NCI-H2029 treated with DMSO at 0.1 percent for 48 hours (cell line): ENCODE results near the gene ACSS1.
A peak's percentile ranks its signal among the peaks of the same experiment; 100 is the strongest.

Experiments used
- DNase-seq: peaks from one replicate; lab custom pipeline; 2025; lab: John Stamatoyannopoulos, UW

ACSS1 gene

DNA sequence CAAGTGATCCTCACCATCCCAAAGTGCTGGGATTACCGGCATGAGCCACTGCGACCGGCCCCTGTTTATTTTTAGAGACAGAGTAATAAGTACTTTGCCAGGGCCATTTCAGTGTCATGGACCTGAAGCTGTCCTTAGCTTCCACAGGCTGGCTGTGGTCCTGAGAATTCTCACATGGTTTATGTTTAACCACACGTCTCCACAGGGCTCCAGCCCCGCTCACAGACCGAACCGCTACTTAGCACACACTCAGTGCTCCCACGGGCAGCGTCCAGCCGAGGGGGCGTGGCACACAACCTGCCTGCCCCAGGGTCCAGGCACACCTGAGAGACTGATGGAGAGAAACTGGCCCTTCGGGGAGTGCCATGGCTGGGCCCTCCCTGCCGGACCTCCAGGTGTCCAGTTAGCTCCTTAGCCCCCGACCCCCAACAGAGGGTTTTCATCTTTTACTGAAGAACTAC is 11.7 kb downstream of the ACSS1 start:
- no peak for DNase-seq

DNA sequence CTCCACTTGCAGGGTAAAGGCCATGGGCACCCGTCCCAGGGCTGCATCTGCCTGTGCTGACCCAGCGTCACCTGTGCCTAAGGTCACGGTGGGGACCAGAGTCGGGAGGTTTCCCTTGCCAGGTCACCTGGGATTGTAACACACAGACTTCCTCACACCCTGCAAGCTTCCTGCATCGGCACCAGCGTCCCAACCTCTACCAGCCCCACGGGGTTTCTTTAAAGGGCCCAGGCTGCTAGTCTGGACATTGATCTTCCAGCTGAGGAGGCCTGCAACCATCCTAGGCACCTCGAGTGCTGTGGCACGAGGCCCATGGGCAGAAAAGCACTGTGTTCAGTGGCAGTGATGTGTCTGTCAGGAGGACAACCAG is 12.6 kb downstream of the ACSS1 start:
- DNase-seq: no peak

DNA sequence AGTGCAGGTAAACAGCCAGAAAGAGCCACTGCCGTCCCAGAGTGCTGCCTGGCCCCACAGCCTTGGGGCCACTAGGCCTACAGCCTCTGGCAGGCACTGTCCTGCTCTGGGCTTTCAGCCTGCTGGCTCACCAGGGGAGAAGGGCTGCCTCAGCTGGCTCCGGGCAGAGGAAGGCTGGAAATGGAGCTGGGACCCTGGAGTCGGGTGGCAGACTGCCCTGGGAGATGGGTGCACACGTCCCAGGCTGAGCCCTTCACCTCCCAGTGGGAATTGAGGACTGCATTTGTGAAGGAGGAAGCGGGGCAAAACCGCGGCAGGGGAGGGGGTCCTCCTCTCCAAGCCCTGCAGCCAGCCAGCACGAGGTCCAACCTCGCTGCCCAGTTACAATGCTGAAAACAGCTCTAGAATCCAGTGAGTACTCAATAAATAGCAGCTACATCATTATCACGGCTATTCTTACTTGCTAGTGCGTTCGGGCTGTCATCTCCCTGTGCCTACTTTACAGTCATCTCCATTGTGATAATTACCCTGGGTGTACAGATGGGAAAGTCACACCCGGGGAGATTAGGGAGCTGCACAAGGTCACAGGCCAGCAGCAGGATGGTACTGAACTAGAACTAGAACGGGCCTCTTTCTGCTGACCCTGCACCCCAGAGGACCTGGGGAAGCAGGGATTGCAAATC is 13.1 kb downstream of the ACSS1 start:
- no peak for DNase-seq

DNA sequence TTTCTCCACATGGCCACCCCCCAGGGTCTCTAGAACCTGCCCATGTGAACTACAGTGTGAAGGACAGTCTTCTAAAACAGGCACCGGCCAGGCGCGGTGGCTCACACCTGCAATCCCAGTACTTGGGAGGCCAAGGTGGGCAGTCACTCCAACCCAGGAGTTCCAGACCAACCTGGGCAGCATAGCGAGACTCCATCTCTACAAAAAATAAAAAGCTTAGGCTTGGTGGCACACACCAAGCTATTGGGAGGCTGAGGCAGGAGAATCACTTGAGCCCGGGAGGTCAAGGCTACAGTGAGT is 13.7 kb downstream of the ACSS1 start:
- DNase-seq: no peak

DNA sequence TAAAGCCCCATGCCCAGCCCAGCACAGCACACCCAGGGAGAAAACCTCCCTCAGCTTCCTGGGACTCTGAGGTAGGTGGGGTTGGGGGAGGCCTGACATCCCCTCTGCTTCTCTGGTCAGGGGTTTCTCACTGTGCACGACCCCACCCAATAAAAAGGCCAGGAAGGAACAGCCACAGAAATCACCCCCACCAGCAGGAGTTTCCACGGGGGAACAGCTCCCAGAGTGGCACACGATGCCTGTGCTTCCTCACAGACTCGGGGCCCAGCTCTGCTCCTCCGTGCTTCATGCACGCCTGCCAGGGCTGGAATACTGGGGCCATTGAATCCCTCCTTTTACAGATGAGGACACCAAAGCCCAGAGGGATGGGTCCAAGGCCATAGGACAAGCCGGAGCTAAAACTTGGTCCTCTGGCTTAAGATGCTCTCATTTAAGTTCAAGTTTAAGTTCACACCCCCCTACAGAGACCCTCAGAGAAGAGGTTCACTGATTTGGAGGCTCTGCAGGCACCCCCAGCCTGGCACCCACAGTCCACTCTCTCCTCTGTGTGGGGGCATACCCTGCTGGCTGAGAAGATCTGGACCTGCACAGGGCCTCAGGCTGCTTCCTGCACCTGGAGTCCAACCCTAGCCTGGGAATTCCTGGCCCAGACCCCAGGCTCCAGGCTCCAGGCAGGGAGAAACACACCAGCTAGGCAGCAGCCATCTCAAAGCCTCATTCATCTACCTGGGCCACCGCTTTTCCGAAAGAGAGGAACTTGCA is 14.3 kb downstream of the ACSS1 start:
- DNase-seq: no peak

DNA sequence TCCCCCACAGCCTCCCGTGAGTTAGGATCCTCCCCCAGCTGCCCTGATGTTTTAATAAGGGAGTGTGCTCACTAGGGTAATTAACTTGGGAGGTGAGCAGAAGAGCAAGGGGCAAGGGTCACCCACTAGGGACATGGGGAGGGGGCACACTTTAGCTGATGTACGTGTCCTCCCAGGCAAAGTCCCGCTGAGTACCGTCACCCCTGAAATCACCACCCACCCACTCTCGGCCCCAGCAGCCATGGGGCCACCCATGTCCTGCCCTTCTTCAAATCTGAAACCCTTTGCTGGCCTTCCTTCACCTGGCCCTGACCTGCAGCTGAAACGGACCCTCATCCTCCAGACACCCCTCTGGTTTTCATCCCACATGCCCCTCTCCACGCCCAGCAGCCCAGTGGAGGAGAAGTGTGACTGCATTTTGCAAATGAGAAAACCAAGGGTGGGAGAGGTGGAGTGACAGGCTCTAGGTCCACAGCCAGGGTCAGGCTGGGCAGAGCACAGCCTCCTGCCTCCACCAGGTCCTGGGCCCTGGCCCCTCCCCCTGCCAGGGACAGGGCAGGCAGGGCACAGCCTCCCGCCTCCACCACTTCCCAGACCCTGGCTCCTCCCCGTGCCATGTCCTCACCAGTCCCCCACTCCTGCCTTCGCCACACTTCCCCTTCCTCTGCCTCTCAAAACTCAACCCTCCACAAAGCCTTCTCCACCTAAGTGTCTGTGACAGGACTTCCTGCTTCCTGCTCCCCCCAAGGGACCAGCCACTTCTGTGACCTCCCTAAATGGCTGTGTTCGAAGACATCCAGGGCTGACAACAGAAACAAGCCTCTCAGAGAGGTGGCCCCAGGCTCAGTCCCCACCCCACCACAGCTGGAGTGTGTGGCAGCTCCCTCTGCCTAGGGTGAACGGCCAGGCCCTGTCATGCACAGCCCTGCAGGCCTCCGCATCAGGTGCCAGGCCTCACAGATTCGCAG is 15.1 kb downstream of the ACSS1 start:
- no peak for DNase-seq

DNA sequence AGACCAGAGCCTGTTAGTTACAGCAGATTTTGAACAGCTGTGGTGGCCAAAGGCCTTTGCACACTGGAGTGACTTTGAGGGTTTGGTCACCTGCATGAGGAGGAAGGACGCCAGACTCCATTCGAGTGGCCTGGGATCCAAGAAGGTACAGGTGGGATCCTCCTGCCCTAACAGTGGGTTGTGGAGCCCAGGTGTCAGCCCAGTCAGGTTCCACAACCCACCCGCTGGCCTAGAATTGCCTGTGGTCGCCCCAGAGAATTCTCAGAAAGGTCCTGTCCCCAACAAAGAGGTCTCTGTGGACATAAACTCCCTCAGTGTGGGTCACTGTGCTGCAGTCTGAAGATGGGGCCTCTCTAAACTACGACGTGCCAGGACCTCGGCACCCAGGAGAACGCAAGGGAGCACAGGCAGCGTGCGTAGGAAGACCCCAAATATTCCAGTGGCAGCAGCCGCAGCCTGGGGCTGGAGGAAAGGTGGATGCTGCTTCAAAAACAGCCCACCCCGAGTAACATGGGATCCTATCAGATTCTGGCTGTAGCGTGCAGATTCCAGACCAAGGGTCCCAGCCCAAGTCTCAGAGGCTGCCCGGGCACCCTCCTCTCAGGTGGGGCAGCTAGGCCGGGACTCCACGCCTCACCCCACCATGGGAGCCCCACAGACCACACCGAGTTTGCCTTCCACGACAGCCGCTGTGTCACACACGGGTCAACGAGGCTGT is 16.0 kb downstream of the ACSS1 start:
- DNase-seq: no peak

DNA sequence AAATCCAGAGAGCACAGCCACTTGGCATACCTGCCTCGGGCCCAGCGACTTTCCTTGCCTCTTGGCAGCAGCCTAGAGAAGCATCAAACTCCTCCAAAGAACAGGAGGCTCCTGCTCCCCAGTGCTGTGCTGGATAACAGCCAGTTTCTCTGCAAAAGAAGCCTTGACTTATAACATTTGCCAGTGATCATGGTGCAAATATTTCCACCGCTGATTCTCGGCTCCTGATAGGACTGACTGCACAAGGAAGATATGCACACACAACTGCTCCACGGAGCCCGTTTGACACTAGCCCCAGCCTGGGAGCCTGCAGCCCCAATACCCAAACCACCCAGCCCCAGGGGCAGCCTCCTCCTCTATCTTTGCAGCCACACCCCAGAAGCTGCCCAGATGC is 17.5 kb downstream of the ACSS1 start:
- DNase-seq: no peak

DNA sequence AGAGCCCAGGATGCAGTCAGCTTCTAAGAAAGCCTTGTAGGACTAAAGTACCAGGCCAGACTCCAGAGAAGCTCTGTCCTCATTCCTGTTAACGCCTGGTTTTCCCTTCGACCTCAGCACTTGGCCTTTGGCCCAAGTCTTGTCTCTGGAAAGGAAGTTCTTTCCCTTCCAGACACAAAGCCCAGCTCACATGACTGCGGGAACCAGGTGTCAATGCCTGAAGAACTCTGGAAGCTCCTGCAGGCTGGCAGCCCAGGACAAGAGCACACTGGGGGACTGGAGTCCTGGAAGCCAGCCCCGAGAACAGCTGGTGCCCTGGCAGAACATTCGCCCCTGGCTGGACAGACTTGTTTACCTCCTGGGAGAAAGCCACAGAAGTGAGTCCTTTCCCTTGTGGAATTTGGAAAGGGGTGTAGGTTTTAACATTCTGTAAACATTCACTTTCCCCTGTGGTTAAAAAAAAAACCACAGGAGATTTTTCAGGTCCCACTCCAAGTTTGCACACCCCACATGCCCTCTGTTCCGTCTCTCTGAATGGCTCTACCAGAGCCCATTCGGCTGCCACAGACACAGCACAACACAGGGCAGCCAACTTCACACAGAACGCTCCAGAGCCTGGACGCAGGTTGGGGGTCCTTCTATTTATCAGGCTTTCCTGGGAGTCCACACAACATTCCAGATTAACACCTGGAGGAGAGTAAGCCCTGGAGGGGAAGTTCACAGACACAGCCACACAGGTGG is 18.1 kb downstream of the ACSS1 start:
- peak; percentile 73 for DNase-seq

DNA sequence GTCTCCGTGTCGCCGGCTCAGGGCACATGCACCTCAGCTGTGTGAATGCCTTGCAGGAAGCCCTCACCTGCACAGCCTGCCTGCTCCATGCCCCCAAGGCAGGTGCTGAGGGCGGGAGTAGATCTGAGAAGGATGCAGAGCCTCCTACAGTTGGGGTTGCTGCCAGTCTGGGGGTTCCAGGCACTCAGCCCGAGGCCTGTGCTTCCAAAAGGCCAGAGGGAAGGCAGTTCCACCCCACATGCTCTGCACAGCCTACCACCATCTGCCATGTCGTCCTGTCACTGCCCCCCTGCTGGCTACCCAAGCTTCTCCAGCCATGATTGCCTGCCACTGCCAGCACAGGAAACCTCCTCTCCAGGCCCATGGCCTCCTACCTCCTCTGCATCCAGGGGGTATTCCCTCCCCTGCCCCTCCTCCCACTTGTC is 19.3 kb downstream of the ACSS1 start:
- DNase-seq: no peak

DNA sequence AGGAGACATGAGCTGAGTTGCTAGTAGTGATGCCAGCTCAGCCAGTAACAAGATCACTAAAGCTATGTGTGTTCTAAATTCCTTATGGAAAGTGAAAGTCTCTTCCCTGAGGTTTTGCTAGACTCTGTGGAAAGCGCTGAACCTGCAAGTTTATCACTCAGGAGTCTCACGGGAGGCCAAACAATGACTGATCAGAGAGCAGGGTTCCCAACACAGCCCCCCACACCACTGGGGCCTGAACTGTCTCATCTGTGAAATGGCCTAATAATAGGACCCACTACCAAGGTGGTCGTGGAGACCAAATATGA is 19.9 kb downstream of the ACSS1 start:
- DNase-seq: no peak

DNA sequence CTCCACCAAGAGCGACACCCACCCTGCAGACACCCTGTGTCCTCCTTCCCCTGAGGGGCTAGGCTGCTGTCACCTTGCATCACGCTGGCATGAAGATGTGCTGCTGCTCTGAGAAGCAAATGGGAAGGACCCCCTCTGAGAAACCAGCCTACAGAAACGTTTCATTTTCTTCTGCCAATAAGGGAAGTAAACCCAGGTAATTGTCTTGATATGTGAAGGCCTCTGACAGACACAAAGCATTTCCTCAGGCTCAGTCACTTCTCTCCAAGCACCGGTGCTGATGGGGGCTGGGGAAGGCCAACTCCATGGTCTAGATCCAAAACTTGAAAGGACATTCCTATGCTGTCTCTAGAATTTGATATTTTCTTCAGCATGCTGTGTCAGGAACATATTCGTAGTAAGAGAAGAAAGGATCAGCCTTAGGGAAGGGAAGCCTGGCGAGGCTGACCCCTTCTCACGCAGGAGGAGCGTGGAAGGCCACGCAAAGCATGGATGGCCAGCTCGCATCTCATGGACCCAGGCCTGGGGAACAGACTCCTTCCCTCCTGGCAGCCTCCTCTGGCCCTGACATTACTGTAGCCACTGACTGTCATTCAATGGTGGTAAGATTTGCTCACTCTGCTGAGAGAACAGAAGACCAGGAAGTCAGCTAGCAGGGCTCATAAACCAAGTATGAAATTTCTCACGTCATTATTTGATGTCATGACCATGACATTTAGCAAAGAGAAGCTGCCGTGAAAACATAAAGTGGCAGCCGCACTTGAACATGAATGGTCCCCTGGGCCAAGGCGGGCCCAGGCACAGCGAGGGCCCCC is 20.4 kb downstream of the ACSS1 start:
- no peak for DNase-seq

DNA sequence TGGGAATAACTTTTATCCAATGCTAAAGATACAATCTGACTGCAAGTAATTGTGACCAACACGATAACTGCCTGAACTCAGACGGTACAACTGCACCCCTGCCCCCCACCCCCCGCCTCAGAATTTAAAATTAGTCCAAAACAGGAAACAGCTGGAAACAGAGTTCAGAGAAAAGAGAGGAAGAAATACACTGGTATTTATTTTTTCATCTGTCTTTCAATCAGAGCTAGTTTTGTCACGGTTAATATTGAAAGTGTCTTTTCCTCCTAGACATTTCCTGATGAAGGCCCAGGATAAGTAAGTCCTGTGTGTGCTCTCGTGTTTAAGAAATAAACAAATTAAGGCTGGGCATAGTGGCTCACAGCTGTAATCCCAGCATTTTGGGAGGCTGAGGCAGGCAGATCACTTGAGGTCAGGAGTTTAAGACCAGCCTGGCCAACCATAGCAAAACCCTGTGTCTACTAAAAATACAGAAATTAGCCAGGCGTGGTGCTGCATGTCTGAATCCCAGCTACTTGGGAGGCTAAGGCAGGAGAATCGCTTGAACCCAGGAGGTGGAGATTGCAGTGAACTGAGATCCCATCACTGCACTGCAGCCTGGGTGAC is 21.5 kb downstream of the ACSS1 start:
- no peak for DNase-seq

DNA sequence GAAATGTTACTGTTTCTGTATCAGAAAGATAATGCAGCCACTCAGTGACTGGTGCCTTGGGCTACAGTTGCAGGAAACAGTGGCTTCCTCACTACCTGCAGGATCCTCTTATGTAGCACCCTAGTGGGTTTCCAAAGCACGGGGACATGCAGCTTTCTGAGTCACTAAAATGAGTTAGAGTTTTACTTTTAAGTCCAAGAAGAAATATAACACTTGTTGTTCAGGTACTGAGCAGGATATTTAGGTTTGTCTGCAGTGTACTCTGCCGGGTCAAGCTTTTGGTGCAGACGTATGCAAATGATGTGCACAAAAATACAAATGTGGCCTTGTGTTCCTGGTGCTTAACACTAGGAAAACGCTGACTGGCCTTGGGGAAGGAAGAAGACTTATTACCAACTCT is 22.0 kb downstream of the ACSS1 start:
- DNase-seq: no peak

DNA sequence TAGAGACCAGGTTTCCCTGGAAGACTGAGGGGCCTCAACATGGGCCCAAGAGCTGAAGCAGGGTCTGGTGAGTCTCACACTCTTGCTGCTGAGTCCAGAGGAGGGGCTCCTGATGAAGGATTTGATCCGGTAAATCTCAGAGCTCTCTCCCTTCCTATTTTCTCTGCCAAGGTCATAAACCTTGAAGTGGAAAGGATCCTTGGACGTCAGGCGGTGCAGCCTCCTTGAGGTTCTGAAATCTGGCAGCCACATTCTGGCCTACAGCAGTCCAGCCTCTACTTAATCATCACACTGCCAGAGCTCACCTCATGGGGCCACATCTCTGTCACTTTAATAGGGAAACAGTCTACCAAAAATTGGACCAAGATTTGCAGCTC is 24.0 kb downstream of the ACSS1 start:
- DNase-seq: no peak

DNA sequence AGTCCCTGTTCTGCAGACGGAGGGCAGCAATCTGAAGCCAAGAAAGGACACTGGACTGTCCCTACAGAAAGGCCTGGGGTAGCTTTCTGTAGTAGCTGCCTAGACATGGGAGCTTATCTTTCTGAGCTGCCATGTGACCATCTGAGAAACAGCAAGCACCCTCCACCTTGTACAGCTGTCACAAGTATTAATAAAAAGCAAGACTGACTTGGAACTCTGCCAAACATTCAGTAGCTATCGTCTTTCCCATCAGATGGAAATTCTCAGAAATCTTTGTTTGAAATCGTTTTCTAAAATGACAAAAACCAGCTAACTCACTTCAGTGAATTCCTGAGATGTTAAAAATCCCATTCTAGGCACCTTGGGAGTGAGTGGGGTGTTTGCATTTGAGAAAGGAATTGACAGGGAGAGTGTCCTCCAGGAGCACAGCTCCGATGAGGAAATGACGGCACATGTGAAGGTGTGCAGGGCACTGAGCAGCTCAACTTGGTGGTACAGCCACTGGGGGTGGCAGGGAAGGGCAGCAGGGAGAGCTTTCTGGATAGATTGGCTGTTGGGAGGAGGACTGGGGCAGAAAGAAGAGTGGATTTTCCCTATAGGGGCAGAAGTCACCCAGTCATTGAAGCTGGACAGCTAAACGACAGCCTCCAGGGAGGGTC is 24.5 kb downstream of the ACSS1 start:
- DNase-seq: no peak

DNA sequence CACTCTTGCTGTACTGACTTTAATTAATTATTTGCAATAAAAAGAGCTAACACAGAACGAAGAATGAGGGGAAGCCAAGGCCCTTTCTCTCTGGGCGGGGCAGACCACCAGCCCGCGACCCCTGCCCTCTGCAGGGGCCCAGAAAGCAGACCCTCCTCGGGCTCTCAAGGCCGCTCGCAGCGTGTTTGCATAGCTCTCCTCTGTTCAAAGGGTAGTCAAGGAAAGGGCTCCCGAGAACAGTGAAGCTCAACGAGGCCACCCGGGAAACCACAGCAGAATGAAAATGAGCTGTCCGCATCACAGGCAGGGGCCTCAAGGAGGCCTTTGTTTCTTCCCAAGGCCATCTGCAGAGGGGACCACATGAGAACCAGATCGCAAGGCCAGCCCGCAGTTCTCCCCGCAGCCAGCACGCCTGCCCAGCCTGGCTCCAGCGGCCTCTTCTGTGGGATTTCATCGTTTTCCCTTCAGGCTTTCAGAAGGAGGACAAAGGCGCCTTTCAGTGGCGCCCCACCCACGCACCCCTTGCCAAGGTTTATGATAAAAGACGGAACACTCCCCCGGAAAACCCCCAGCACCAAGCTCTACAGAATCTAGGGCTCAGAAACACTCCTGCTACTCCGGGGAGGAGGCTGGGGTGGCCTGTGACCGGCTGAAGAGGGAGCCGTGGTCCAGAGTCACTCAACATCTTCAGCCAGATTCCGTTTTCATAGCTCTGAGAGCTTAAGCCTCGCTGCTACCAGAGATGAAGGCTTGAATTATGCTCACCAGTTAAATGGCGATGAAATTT is 25.3 kb downstream of the ACSS1 start:
- no peak for DNase-seq

DNA sequence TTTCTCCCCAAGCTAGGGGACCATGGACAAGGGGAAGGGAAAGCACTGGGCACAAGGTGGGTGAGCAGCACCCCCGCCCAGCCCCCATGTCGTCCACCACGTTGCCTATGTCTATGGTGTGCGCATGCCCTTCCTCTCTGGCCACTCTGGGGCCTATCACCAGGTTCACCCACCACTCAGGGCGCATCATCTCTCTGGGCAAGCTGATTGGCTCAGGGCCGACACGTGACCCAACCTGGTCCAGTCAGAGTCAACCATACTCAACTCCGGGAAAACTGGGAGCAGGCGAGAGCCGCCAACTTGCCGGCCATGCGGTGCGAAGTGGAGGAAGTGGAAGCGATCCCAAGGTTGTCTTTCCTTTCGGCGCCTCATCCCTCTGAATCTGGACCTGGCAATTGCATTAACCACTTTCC is 25.9 kb downstream of the ACSS1 start:
- DNase-seq: no peak

DNA sequence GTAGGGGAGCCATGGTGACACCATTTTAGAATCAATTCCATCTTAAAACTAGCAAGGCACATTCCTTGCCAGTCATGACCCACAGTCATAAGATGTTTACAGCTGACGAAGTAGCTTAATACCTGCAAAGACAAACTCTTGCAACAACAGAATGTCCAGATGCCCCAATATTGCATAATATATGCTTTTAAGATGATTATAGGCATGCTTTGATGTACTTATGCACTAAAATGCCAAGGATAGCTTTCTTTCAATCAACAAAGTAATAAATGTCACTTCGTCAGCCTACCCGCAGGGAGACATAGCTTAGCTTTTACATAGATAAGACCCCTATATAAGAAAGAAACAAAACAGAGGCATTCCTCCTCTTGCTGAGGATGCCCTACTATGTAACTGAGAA is 26.7 kb downstream of the ACSS1 start:
- no peak for DNase-seq
